ENCODE data around the gene KRTAP19-8. TPM values are rescaled to one million over a fixed set of nuclear protein-coding genes. Genes with fewer than 3 reads are reported as not detected.

The KRTAP19-8 gene
- total and polyA plus RNA-seq, 10 of the 15 experiments (the other 5 are each of a cell fraction or from before 2014, with no cell fraction given): not detected

GRCh38 chr21:30996728-30997127, 41.5 kb downstream of the KRTAP19-8 start (continued):
- TF ChIP-seq PRDM15 (CRISPR knock-in tag; IDR thresholded peaks at IDR 0.05) (no peak), ATF2 (IDR thresholded peaks at IDR 0.05; ENCODE audit: low read length) (no peak)

GRCh38 chr21:30994932-30995331, 43.3 kb downstream of the KRTAP19-8 start:
- H3K27me3 ChIP-seq (replicated peaks in 1 of 2; ENCODE audit: control insufficient read depth in 2 of 2, insufficient read depth in 2 of 2, low read length in 1 of 2): no peaks in the 10 kb centered on the region
- ChIA-PET RAD21 (ENCODE audit: unreplicated experiment) (no interaction called here), SMC1A (ENCODE audit: uncharacterized antibody, unreplicated experiment) (interaction anchor here (1.3 kb wide), 1 partner anchor 38 kb away, joined by 4 read pairs; no protein-coding TSS in a partner anchor), POLR2A (interaction anchor here (0.6 kb wide), 1 partner anchor 48 kb away, joined by 3 read pairs; no protein-coding TSS in a partner anchor), CTCF (no interaction called here)
- no peak overlapping the region for H3K4me3 ChIP-seq
- no peaks in the 10 kb centered on the region for H4K20me1 ChIP-seq (ENCODE audit: control insufficient read depth, insufficient read depth)
- H3K4me1 ChIP-seq (ENCODE audit: control insufficient read depth, insufficient read depth, low read length): no peaks in the 10 kb centered on the region
- ATAC-seq (no peak), DNase-seq (ENCODE audit: low read depth, low spot score) (no peak), FAIRE-seq (no peak)
- no peak overlapping the region for H2AFZ ChIP-seq (ENCODE audit: control insufficient read depth, low read depth, low read length)
- H3K79me2 ChIP-seq (ENCODE audit: control insufficient read depth, insufficient read depth, low read length): no peaks in the 10 kb centered on the region
- no peak overlapping the region for H3K9ac ChIP-seq (ENCODE audit: control insufficient read depth, insufficient read depth, low read length)
- 25% methylated on average over 5 of the region's 5 CpGs for WGBS (ENCODE audit: insufficient coverage, insufficient replicate concordance, low lambda C conversion rate, missing lambda C conversion rate)
- intact Hi-C loops (cut with micrococcal nuclease; ENCODE audit: unreplicated experiment) (no loop called here), in situ Hi-C loops (cut with MboI) (no loop called here)
- H3K27ac ChIP-seq (ENCODE audit: control insufficient read depth, insufficient read depth): no peak overlapping the region
- no peak for TF ChIP-seq EGR1 (IDR thresholded peaks at IDR 0.05; ENCODE audit: borderline replicate concordance in 1 of 2, low read depth in 2 of 2, low read length in 2 of 2)
- TF ChIP-seq YBX1 (IDR thresholded peaks at IDR 0.05): no peak
- TF ChIP-seq ELK1 (IDR thresholded peaks at IDR 0.05; ENCODE audit: low read depth, low read length): no peak
- no peak for TF ChIP-seq JUND (IDR thresholded peaks at IDR 0.05; ENCODE audit: low read depth, low read length)
- BruUV-seq (replicated peaks): no TSS peak
- H3K9me3 ChIP-seq (replicated peaks; ENCODE audit: control insufficient read depth, insufficient read depth, low read length): no peaks in the 10 kb centered on the region
- H3K4me2 ChIP-seq (ENCODE audit: control insufficient read depth, insufficient read depth): no peak overlapping the region
- no peaks in the 10 kb centered on the region for H3K36me3 ChIP-seq (ENCODE audit: control insufficient read depth in 2 of 2, insufficient read depth in 2 of 2, low read length in 1 of 2)
